HEK293T (cell line): Measurements from ENCODE around the gene HIGD2A.

ENCODE experiments used
- ARNT ChIP-seq: fragments of 450-650 bp; IDR thresholded peaks from 2 replicates; pipeline ENCODE4 v1.6.1; 2017; ENCODE audit warnings: mild to moderate bottlenecking
- CTBP1 ChIP-seq: fragments of 450-650 bp; IDR thresholded peaks from 2 replicates; pipeline ENCODE4 v1.6.1; 2016; ENCODE audit warnings: borderline replicate concordance
- FOXA1 ChIP-seq: fragments of 450-650 bp; IDR thresholded peaks from 2 replicates; pipeline ENCODE4 v1.6.1; 2016; ENCODE audit warnings: mild to moderate bottlenecking
- FOXK2 ChIP-seq: fragments of 450-650 bp; IDR thresholded peaks from 2 replicates; pipeline ENCODE4 v1.6.1; 2016; ENCODE audit warnings: mild to moderate bottlenecking
- LEF1 ChIP-seq: fragments of 450-650 bp; IDR thresholded peaks from 2 replicates; pipeline ENCODE4 v1.6.1; 2017; ENCODE audit warnings: mild to moderate bottlenecking, borderline replicate concordance
- SP1 ChIP-seq: fragments of 450-650 bp; IDR thresholded peaks from 2 replicates; pipeline ENCODE4 v1.6.1; 2017
- TARDBP ChIP-seq: fragments of 450-650 bp; IDR thresholded peaks from 2 replicates; pipeline ENCODE4 v1.6.1; 2016

DNA sequence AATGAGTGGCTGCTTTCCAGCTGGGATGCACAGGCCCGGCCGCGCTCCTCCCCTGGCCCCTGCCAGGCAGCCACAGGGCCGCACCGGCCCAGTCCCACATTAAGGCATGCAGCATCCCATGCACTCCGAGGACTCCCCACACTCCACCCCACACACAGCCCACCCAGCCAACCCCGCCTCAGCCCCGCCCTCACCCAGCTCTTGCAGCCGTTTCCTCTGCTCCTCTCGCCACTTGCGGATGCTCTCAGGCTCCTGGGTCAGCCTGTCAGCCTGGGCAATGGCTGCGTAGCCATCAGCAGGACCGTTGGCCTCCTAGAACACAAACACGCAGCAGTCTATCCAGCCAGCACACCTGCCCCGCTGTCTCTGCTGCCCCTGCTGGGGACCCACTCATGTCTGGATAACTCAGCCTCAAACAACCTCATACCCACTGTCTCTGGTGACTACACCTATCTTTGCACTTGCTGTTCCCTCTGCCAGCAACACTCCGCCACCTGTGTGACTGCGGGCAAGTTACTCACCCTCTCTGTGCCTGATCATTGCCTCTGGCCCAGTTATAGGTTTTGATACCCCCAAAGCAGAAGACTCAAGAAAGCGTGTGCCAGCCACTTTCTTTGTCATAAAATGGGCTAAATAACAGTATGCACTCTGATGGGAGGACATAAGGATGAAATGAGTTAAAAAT is 9.3 kb downstream of the HIGD2A start:
- TF ChIP-seq FOXA1 (no peak), ARNT (no peak), FOXK2 (no peak), TARDBP (no peak), CTBP1 (no peak), LEF1 (no peak), SP1 (no peak)
